Mesothelial cell of epicardium (in vitro differentiated cells): ENCODE results near the gene CECR2. TPM values are rescaled to one million over a fixed set of nuclear protein-coding genes. Genes with fewer than 3 reads are reported as not detected.

Source experiments
- DNase-seq, 2 experiments: peaks; one replicate each; pipeline ENCODE4 v3.0.0; 2021; ENCODE audit warnings: low spot score in 2 of 2; ENCODE audit not compliant: unreplicated experiment in 2 of 2
- H3K27ac Mint-ChIP-seq: 2 replicates; pipeline ENCODE4 v1.8.0; 2021; ENCODE audit warnings: mixed read lengths
- H3K27me3 Mint-ChIP-seq: 2 replicates; pipeline ENCODE4 v1.8.0; 2021; ENCODE audit warnings: low read depth, mixed read lengths
- H3K36me3 Mint-ChIP-seq: 2 replicates; pipeline ENCODE4 v1.8.0; 2021; ENCODE audit warnings: mixed read lengths
- H3K4me1 Mint-ChIP-seq: 2 replicates; pipeline ENCODE4 v1.8.0; 2021; ENCODE audit warnings: mixed read lengths
- H3K4me3 Mint-ChIP-seq: 2 replicates; pipeline ENCODE4 v1.8.0; 2021; ENCODE audit warnings: mild to moderate bottlenecking, moderate library complexity, mixed read lengths
- H3K9me3 Mint-ChIP-seq: 2 replicates; pipeline ENCODE4 v1.8.0; 2021; ENCODE audit warnings: mixed read lengths
- CTCF ChIP-seq: fragments of 200-600 bp; sonication (generic); IDR thresholded peaks from one replicate; pipeline ENCODE4 v1.5.0; 2021; ENCODE audit warnings: antibody characterized with exemption; ENCODE audit not compliant: unreplicated experiment
- total RNA-seq: library from RNA; stranded (reverse); gene quantifications from 3 replicates; pipeline ENCODE4 v1.2.1, GENCODE V29; 2021

Gene CECR2
- total RNA-seq, 1 donor from 2014 or later: 15.0 TPM

GRCh38 chr22:17491090-17491640 is 121.9 kb downstream of the CECR2 start:
- H3K4me3 Mint-ChIP-seq: no peak overlapping the region
- no peaks in the 10 kb centered on the region for H3K27me3 Mint-ChIP-seq
- H3K9me3 Mint-ChIP-seq: no peaks in the 10 kb centered on the region
- H3K4me1 Mint-ChIP-seq: peaks cover 2% of the 10 kb centered on the region
- no peak for DNase-seq
- TF ChIP-seq CTCF: no peak
- no peak overlapping the region for H3K27ac Mint-ChIP-seq
- H3K36me3 Mint-ChIP-seq: peaks cover 5% of the 10 kb centered on the region

GRCh38 chr22:17492247-17492646 is 123.0 kb downstream of the CECR2 start:
- Mint-ChIP-seq H3K27me3 (no peaks in the 10 kb centered on the region), H3K27ac (no peak overlapping the region), H3K4me1 (peaks cover 2% of the 10 kb centered on the region), H3K36me3 (peaks cover 6% of the 10 kb centered on the region), H3K4me3 (no peak overlapping the region), H3K9me3 (no peaks in the 10 kb centered on the region)
- no peak for TF ChIP-seq CTCF
- no peak for DNase-seq

GRCh38 chr22:17493419-17493981 is 124.2 kb downstream of the CECR2 start:
- Mint-ChIP-seq H3K4me1 (peaks cover 2% of the 10 kb centered on the region), H3K27ac (no peak overlapping the region), H3K27me3 (no peaks in the 10 kb centered on the region), H3K9me3 (no peaks in the 10 kb centered on the region), H3K36me3 (peaks cover 6% of the 10 kb centered on the region), H3K4me3 (no peak overlapping the region)
- TF ChIP-seq CTCF: no peak
- no peak for DNase-seq

GRCh38 chr22:17496841-17497240 is 127.6 kb downstream of the CECR2 start:
- no peak for DNase-seq
- Mint-ChIP-seq H3K27ac (no peak overlapping the region), H3K36me3 (peaks cover 1% of the 10 kb centered on the region), H3K9me3 (no peaks in the 10 kb centered on the region), H3K4me3 (no peak overlapping the region), H3K27me3 (no peaks in the 10 kb centered on the region), H3K4me1 (peaks cover 2% of the 10 kb centered on the region)
- no peak for TF ChIP-seq CTCF

- Mint-ChIP-seq H3K27ac (no peak overlapping the region), H3K27me3 (no peaks in the 10 kb centered on the region), H3K4me1 (no peaks in the 10 kb centered on the region), H3K4me3 (no peak overlapping the region), H3K36me3 (peaks cover 13% of the 10 kb centered on the region), H3K9me3 (no peaks in the 10 kb centered on the region)
- TF ChIP-seq CTCF: peak; percentile 61
- DNase-seq: no peak
These were observed 132.5 kb downstream of the CECR2 start for GRCh38 chr22:17501679-17502285.
